HG02840 (cell line): ENCODE data around the gene KLHL22.
"Not testable (repeated sequence)": the region's sequence is repeated elsewhere in the genome, so short reads cannot be mapped to it uniquely, and the experiment has no call there.

Experiments used
- ATAC-seq: cut with Tn5 transposase; IDR thresholded peaks from one replicate; pipeline ENCODE4 v1.9.1; 2021; ENCODE audit warnings: mild to moderate bottlenecking, moderate library complexity, moderate number of reproducible peaks; ENCODE audit not compliant: unreplicated experiment, low FRiP score

The KLHL22 gene

DNA sequence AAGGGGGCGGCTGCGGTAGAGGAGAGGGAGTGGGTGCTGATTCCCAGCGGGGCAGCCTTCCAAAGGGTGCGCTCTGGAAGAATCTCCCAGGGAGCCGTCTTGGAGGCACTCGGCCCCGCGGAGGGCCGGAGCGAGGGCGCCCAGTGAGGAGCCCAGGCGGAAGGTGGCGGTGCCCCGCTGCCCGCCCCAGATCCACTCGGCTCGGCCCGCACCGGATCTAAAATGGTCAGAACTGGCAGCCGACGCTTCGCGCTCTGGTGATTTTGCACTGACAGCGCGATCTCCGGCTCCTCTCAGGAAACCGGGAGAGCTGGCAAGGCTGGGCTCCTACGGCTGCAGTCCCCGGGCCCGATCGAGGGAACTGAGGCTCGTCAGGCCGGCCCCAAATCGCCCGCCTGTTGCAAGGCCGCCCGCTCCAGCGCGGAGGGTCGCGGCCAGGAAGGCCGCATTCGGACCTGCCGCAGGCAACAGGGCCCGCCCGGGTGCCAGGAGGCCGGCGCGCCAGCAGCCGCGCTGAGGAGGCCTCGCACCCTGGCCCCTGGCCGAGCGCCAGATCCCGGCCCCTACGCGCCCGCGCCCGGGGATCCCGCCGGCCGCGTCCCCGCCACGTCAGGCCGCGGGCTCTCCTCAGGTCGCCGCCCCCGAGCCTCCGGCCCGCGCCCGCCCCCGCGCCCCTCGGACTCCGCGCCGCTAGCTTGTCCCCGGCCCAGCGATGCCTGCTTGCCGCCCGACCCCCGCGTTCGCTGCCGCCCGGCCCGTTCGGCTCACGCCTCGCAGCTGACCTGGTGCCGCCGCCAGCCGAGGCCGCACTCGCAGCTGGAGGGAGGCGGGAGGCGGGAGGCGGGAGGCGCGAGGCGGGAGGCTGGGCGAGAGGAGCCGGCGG lies at the start of gene KLHL22:
KLHL22 (minus strand) TSS at position 818 of the 883 bp plus-strand sequence. CDS start 6,584 bp downstream, outside the sequence.
- ATAC-seq: peak; percentile 35

DNA sequence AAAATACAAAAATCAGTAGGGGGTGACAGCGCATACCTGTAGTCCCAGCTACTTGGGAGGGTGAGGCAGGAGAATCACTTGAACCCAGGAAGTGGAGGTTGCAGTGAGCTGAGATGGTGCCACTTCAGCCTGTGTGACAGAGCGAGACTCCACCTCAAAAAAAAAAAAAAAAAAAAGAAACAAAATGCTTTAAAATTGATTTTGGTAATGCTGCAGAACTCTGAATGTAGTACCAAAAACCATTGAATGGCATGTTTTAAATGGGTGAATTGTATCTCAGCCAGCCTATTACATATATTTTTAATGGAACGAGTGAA lies 49.7 kb upstream of the KLHL22 start:
- ATAC-seq: not testable (repeated sequence)

DNA sequence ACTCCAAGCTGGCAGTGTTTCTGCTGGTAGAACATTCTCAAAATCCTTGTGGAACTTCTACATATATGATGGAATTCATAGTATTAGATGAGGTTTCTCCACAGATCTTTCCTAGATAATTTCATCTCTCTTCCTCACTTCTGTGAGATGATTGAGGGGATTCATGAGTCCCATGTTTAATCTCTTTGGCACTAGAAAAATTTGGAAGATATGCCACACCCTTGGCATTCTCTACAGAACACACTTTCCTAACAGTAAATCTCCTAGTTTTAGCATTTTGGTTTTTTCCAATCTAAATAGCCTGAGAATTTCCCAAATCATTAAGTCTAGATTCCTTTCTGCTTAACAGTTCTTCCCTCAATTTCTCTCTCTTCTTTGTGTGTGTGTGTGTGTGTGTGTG lies 47.1 kb upstream of the KLHL22 start:
- ATAC-seq: no peak

- no peak for ATAC-seq
These were observed 46.5 kb upstream of the KLHL22 start for GRCh38 chr22:20542055-20542454.

GRCh38 chr22:20538875-20539274 lies 43.3 kb upstream of the KLHL22 start:
- not testable (repeated sequence) for ATAC-seq

GRCh38 chr22:20537983-20538382 lies 42.4 kb upstream of the KLHL22 start:
- ATAC-seq: no peak

DNA sequence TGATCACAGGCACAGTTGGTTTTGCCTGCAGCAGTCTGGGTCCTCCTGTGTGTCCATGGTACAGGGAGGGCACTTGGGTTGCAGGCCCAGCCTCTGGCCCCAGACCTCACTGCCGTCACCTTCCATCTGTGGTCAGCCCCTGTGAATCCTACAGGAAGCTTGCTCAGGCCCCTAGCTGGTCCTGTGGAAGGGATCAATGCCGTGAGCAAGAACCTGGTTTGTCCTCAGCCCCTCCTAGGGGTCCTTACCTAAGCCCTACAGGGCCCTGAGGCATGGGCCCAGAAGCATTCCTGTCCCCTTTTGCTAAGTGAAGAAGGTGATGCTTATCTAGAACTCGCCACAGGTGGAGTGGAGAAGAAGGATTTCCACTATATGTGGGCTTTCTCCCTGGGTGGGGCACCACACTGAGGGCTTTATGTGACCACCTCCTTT lies 41.7 kb upstream of the KLHL22 start:
- no peak for ATAC-seq

GRCh38 chr22:20536590-20537324 lies 41.2 kb upstream of the KLHL22 start:
- no peak for ATAC-seq

GRCh38 chr22:20533879-20534265 lies 38.3 kb upstream of the KLHL22 start:
- no peak for ATAC-seq

DNA sequence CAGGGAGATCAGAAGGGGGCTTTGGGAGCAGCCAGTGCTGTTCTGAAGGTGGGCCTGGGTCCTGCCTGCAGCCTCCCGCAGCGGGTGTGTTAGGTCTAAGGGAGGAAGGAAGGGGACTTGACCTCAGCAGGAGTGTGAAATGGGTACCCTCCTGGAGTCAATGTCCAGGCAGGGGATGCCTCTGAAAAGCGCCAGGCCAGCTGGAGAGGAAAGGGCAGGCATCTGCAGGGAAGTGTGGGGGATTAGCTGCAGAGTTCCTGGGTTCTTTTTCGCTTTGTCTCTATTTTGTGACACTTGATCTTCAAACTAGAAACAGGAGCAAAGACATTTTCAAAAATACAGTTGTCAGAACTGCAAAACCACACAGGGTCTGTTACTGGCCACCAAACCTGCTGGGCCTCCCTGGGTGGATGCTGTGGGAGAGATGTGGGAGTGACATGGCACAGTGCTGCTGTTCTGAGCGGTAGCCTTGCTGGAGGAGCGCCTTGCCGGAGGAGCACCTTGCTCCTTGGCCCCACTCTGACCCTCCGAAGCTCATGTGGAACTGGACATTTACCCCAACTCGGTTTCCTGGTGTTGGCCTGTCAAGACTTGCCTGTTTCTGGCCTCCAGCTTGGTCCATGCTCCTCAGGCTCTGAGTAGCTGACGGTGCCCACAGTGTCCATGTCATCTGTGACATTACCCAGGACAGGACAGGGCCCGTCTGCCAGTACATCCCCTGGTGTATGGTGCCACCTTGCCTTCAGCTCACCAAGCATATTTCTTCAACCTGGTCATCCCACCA lies 37.7 kb upstream of the KLHL22 start:
- ATAC-seq: no peak

- no peak for ATAC-seq
These were observed 36.8 kb upstream of the KLHL22 start for GRCh38 chr22:20532256-20532993.

DNA sequence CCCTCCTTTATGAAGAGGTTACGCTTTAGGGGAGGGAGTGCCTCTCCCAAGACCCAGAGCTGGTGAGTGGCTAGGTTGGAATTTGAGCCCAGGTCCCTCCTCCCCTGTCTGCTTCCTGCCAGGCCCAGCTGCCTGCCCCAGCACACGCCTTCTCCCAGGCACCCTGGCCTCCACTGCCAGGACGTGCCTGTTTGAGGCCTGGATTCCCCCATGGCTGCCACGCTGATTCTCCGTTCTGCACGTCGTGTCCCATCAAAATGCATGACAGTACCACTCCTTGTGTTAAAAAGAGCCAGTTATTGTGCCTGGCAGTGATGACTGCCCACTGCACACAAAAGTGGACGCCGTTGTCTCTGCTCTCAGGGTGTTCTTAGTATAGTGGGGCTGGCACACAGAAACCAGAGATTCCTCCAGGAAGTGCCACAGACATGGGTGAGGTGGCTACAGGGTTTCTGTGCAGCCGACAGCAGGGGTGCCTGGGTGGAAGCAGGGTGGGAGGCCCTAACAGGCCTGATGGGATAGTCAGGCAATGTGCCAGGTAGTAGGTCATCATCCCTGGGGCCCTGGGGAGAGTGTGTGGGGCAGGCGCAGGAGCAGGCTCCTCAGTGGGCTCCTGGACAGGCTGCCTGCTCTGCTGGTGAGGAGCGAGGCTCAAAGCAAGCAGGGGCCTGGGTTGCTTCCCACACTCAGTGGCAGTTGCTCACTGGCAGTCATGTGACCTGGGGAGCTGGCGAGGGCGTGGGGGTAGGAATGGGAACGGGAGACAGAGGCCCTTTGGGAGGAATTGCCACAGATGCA lies 36.0 kb upstream of the KLHL22 start:
- ATAC-seq: no peak

DNA sequence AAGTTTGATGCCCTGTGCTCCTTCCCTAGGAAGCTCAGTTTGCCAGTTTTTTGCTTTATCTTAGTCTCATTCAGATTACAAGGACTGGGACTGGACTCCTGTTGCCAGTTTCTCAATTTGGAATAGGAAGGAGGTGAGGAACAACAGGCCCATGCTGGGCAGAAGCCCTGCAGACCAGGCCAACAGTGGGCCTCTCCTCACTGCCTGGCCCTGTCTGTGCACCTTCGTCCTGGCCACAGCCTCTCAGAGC lies 35.5 kb upstream of the KLHL22 start:
- no peak for ATAC-seq

DNA sequence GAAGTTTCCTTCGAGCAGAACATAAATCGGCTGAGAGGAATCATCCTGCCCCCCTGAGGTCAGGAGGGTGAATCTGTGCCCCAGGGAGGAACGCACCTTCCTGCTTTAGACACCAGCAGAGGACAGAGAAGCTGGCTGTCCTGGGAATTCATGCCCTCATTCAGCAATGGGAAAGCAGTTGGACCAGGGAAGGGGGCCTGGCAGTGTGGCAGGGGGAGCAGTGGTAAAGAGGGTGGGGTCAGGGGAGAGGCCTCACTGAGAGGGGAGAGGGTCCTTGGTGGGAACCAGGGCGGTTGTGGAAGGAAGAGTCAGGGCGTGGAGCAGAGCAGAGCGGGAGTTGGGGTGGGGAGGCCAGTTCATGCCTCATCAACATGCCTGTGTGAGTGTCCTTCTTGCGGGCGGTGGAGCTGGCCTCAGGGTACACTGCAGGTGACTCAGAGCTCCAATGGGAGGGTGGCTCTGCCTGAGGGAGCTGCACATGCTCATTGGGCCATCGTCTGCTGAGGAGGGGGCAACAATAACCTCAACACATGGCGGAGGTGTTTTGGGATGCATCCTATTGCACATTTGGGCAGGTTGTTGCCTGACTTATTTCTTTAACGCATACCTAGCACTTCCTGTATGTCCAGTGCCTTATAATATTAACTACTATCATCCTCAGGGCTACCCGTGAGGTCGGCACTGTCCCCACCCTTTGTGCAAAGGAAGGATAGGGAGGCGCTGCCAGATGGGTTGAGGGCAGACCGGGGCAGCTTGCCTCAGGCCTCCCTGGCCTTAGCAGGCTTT lies 35.0 kb upstream of the KLHL22 start:
- no peak for ATAC-seq

- ATAC-seq: no peak
These were observed 32.9 kb upstream of the KLHL22 start for GRCh38 chr22:20528405-20528978.

GRCh38 chr22:20526628-20527355 lies 31.2 kb upstream of the KLHL22 start:
- no peak for ATAC-seq

GRCh38 chr22:20526305-20526627 lies 30.7 kb upstream of the KLHL22 start:
- ATAC-seq: no peak

GRCh38 chr22:20525048-20525447 lies 29.5 kb upstream of the KLHL22 start:
- no peak for ATAC-seq
